HG02759 (cell line): Measurements from ENCODE around the gene ADCY3.

ENCODE experiments used
- ATAC-seq: cut with Tn5 transposase; IDR thresholded peaks from one replicate; pipeline ENCODE4 v1.9.1; 2021; ENCODE audit warnings: mild to moderate bottlenecking, moderate library complexity; ENCODE audit not compliant: unreplicated experiment

The ADCY3 gene

GRCh38 chr2:24832931-24833701, 86.9 kb downstream of the ADCY3 start:
- no peak for ATAC-seq

GRCh38 chr2:24832521-24832920, 87.5 kb downstream of the ADCY3 start:
- no peak for ATAC-seq

GRCh38 chr2:24832073-24832461, 88.0 kb downstream of the ADCY3 start:
- ATAC-seq: no peak

GRCh38 chr2:24831221-24832072, 88.6 kb downstream of the ADCY3 start:
- ATAC-seq: no peak

GRCh38 chr2:24830786-24831185, 89.3 kb downstream of the ADCY3 start:
- ATAC-seq: no peak

- ATAC-seq: no peak
Observed at GRCh38 chr2:24830351-24830750, 89.7 kb downstream of the ADCY3 start.

- no peak for ATAC-seq
Observed at GRCh38 chr2:24828238-24828996, 91.6 kb downstream of the ADCY3 start.

GRCh38 chr2:24827321-24828237, 92.5 kb downstream of the ADCY3 start:
- peak; percentile 72 for ATAC-seq

GRCh38 chr2:24826773-24827145, 93.3 kb downstream of the ADCY3 start:
- ATAC-seq: no peak

- ATAC-seq: no peak
Observed at GRCh38 chr2:24825883-24826772, 93.9 kb downstream of the ADCY3 start.

- no peak for ATAC-seq
Observed at GRCh38 chr2:24824966-24825882, 94.8 kb downstream of the ADCY3 start.

GRCh38 chr2:24824071-24824588, 95.9 kb downstream of the ADCY3 start:
- ATAC-seq: no peak

GRCh38 chr2:24822049-24822706, 97.9 kb downstream of the ADCY3 start:
- ATAC-seq: no peak

GRCh38 chr2:24821433-24821891, 98.6 kb downstream of the ADCY3 start:
- ATAC-seq: no peak

- no peak for ATAC-seq
Observed at GRCh38 chr2:24820598-24821432, 99.2 kb downstream of the ADCY3 start.

GRCh38 chr2:24820175-24820513, 99.9 kb downstream of the ADCY3 start:
- ATAC-seq: no peak
